Stimulated activated CD4-positive, alpha-beta T cell treated with anti-CD3 and anti-CD28 coated beads, Interleukin-15, amount 100 ng/mL, for 24 hours (primary cell): ENCODE measurements around the gene NARS2.

ENCODE experiments used
- DNase-seq: peaks from one replicate; pipeline ENCODE4 v3.0.0-alpha.2; 2020

The NARS2 gene

DNA sequence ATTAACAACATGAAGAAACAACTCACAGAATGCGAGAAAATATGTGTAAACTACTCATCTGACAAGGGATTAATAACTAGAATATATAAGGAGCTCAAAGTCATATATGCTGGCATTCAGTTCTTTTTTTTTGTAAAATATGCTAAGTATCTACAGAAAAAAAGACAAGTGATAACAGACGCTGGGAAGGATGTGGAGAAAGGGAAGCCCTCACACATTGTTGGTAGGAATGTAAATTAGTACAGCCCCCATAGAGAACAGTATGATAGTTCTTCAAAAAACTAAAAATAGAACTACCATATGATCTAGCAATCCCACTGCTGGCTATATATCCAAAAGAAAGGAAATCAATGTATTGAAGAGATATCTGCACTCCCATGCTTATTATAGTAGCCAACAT lies 170.9 kb downstream of the NARS2 start:
- no peak for DNase-seq

DNA sequence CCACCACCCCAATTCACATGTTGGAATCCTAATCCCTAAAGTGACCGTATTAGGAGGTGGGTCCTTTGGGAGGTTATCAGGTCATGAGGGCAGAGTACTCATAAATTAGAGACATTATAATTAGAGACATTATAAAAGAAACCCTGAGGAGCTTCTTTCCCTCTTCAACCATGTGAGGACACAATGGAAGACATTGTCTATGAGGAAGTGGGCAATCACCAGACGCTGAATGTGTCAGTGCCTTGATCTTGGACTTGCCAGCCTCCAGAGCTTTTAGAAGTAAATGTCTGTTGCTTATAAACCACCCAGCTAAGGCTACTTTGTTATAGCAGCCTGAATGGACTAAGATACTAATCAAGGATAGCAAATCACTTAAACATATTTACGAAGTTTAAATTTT lies 171.8 kb downstream of the NARS2 start:
- no peak for DNase-seq

DNA sequence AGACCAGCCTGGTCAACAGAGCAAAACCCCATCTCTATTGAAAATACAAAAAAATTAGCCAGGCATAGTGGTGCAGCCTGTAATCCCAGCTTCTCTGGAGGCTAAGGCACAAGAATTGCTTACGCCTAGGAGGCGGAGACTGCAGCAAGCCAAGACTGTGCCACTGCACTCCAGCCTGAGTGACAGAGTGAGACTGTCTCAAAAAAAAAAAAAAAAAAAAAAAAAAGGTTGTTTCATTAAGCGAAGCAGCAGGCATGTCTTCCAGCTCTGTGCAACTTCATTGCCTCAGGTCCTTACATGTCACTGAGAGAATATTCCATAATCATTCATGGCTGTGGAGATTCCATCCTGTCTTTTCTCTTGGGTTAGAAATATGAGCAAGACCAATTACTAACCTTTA lies 174.0 kb downstream of the NARS2 start:
- DNase-seq, result no peak

DNA sequence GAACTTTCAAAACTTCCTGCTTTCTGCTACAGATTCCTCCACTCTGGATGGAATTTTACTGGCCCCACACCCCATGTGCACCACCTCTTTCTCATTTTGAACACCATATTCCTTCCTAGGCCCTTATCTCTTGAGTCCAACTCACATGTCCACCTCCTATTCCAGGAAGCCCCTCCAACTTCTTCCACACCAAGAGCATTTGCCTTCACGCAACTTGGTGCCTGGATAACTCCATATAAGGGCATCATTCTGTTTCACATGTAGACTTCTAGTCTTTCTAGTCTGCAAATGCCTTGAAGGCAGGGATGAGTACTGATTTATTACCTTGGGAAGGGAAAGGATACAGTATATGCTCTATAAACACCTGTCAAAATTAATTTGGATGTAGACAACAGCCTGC lies 174.5 kb downstream of the NARS2 start:
- DNase-seq, result no peak

DNA sequence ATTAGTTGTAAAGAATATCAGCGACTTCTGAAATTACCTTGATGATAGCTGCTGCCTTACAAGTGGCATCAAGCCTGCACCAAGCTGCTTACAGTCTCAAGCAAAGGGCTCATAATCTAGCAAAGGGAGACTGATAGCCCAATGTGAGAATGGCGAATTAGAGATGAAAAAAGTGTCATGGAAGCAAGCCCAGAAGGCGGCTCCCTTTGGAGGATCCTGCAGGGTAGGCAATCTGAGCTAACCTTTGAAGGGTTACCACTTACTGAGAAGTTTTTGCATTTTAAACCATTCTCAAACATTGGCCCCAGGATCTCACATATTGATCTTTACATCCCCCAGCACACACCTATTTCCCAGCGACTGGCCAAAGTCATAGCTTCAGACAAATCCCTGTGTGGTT lies 175.5 kb downstream of the NARS2 start:
- DNase-seq, result no peak

DNA sequence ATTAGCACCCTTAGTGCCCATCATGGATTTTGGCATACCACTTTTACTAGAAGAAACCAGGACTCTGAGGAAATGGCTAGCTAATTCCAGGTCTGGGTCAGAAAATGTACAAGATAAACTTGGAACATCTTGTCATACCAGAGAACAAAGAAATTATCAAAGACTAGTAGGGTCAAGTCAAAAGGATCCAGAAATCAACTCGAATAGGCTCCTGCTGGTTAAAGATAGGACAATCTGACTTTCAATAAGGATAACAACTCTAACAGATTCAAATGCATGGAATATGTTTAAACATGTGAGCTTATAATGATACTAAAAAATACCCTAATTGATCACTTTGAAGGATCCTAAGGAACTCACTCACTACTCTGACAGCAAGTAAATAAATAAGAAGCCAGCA lies 175.9 kb downstream of the NARS2 start:
- no peak for DNase-seq

DNA sequence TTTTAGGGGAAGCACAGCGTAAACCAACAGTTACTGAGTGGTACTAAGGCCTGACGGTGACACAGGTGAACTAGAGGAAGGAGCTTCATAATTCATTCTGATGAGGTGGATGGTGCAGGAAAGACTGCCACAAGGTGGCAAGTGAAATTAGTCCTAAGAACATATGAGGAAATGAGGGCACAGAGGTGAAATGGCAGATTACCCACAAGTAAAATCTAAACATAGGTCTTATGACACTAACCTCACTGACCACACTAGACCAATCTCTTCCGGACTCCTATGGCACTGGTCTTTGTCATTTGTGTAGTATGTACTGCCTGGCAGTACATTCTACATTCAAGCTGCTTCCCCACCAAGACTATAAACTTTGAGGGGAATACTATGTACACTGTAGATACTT lies 177.3 kb downstream of the NARS2 start:
- DNase-seq, result no peak

DNA sequence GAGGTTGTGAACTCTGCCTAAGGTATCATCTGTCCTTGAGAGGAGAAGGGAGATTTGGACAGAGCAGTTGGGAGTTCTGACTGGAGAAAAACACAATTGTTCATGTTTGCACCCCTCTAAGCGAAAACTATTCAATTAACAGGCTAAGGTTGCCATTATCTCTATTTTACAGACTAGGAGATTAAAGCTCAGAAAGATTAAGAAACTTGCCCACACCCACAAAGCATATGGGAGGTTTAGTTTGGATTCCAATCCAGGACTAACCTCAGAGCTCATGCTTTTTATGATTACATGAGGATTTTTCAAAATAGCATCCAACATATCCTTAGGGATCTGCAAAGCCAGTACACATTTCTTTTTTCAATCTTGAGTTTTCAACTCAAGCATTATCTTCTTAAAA lies 179.1 kb downstream of the NARS2 start:
- no peak for DNase-seq

DNA sequence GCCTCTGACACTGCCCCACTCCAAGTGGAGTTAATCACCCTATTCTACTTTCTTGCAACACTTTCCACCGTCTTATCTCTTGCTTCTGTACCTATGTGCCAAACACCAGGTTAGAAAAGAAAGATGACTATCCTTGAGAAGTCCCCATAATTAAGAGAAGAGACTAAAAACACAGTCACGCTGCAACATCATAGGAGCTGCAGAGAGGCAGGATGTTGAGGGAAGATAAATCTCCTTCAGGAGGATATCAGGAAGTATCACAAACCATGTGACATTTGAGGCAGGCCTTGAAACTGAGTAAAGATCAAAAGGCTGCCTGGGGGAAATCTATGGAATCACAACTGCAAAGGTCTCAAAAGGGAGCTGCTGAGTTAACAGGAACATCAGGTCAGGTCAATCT lies 181.8 kb downstream of the NARS2 start:
- no peak for DNase-seq

DNA sequence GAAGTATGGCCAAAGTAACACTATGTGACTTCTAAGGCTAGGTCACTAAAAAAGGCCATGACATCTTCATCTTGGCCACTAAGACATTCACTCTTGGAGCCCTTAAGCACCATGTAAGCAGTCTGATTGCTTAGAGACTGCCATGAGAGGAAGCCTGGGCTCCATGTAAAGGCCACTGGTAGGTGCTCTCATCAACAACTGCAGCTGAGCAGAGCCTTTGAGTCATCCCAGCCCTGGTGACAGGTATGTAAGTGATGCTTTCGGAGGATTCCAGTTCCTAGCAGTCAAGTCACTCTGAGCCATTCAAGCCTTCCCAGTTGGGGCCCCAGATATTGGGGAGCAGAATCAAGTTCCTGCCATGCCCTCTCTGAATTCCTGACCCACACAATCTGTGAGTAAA lies 183.2 kb downstream of the NARS2 start:
- no peak for DNase-seq

DNA sequence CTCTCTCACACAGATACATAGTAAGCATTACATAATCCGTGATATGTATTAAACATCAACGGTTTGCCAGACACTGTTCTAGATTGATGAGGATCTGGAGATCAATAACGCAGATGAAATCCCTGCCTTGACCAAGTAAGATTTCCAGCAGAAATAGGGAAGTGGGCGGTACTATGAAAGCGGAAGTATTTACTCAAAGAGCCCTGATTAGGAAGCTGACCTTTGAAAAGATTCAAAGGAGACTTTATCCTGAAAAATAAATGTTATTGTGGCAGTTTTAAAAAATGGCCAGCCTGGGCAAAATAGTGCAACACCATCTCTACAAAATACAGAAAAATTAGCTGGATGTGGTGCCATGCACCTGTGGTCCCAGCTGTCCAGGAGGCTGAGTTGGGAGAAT lies 183.9 kb downstream of the NARS2 start:
- no peak for DNase-seq

DNA sequence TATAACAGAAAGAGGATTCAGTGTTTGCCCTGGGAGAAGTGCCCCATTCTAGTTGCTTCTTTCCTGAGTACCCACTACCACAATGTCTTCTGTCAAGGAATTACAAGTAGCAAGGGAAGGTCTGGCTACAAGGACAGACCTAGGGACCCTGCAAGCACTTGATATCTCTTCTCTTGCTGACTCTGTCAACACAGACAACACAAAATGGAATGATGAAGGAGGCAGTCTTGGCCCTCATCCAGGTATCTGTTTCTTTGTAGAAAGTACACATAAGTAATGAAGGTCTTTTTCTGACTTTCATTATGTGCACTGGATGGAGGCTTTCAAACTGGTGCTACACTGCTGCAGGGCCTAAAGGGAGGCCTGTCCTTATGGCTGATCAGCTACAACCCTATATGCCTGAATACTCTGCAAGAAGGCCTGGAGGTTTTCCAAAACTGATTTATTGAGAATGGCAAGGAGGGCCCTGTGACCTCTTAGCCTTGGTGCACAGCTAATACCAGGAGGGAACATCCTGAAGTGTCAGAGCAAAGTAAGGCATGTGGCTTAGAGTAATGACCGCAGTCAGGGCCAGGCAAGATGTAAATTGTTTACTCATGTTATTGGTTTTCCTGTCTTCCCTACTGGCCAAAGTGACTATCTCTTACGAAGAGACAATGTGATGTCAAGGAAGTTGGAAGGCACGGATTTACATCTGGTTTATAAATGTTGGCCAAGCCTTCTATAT lies 188.3 kb downstream of the NARS2 start:
- no peak for DNase-seq
